GM18907 (cell line): ENCODE measurements around the gene SLCO2A1.

Experiments used
- ATAC-seq: cut with Tn5 transposase; IDR thresholded peaks from one replicate; pipeline ENCODE4 v1.9.1; 2021; ENCODE audit warnings: mild to moderate bottlenecking, moderate library complexity; ENCODE audit not compliant: unreplicated experiment

SLCO2A1 gene

GRCh38 chr3:133888726-133889340 lies 140.9 kb downstream of the SLCO2A1 start:
- ATAC-seq, result no peak

- ATAC-seq, result no peak
Observed at GRCh38 chr3:133887803-133888703, 141.7 kb downstream of the SLCO2A1 start.

DNA sequence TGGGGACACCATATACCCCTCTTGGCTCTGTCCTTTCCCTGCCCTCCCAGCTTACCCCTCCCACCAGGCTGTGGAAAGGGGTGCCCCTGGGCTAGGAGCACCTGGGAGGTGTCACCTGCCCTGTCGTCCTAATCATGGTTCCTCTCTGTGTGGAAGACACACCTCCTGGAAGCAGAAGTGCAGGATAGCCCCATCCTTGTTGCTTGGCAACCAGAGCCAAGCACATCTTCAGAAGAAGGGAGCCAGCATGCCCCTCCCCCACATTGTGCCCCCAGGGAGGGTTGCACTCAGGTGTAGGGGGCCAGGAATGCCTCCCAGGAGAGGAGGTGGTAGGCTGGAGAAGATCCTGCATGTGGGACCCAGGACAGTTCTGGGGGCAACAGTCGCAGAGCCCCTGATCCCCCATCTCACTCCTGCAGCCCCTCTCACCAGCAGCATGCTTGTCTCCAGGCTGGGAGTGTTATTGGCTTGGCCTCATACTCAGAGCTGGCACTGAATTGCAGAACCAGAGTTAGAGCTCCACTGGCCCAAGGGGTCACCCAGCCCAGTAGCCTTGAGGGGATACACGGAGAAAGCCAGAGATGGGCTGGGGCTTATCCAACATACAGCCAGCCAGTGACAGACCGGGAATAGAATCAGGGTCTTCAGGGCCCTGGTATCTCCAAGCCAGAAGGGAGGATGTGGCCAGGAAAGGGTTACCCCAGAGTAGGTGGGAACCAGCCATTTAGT lies 142.5 kb downstream of the SLCO2A1 start:
- no peak for ATAC-seq

- no peak for ATAC-seq
Observed at GRCh38 chr3:133886031-133886722, 143.5 kb downstream of the SLCO2A1 start.

DNA sequence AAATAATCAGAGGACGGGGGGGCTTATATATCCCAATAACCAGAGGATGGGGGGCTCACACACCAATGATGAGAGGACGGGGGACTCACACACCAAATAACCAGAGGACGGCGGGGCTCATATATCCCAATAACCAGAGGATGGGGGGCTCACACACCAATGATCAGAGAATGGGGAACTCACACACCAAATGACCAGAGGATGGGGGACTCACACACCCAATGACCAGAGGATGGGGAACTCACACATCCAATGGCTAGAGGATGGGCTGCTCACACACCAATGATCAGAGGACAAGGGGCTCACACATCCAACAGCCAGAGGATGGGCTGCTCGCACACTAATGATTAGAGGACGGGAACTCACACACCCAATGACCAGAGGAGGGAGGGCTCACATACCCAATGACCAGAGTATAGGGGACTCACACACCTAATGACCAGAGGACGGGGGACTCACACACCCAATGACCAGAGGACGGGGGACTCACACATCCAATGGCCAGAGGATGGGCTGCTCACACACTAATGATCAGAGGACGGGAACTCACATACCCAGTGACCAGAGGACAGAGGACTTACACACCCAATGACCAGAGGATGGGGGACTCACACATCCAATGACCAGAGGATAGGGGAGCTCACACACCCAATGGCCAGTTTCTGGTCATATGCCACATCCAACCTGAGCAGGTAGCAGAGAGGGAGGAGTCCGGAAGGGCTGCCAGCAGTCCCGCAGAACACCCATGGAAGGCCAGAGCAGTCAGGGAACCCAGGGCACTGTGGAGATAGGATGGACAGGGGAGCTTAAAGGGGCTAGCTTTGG lies 144.6 kb downstream of the SLCO2A1 start:
- ATAC-seq, result no peak

- no peak for ATAC-seq
Observed at GRCh38 chr3:133884054-133884886, 145.5 kb downstream of the SLCO2A1 start.

GRCh38 chr3:133883641-133884040 lies 146.1 kb downstream of the SLCO2A1 start:
- no peak for ATAC-seq

- ATAC-seq, result no peak
Observed at GRCh38 chr3:133882986-133883586, 146.6 kb downstream of the SLCO2A1 start.

GRCh38 chr3:133881939-133882825 lies 147.5 kb downstream of the SLCO2A1 start:
- ATAC-seq, result no peak

- no peak for ATAC-seq
Observed at GRCh38 chr3:133881492-133881891, 148.2 kb downstream of the SLCO2A1 start.

DNA sequence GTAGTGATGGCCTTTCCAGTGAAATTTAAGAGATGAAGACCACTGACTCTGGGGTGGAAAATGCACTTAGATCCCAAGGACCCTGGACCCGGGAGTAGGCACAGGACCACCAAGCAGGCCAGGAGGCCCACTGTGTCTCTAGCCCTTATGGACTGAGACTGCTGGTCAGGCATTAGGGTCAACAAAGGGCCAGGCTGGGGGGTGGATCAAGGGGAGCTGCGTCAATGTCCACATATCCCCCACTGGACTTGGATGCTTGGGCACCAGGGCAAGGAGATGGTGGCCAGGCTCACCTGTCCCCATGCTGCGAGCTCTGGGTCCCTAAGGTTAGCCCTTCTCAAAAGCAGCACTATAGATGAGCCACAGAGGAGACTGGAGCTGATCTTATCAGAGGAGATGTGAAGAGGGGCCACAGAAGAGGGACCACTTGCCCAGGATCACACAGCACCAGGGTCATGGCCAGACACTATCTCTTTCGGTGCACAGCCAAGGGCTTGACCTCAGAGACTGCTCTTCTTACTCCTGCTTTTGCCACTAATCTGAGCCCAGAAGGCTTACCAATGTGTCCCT lies 148.8 kb downstream of the SLCO2A1 start:
- no peak for ATAC-seq

DNA sequence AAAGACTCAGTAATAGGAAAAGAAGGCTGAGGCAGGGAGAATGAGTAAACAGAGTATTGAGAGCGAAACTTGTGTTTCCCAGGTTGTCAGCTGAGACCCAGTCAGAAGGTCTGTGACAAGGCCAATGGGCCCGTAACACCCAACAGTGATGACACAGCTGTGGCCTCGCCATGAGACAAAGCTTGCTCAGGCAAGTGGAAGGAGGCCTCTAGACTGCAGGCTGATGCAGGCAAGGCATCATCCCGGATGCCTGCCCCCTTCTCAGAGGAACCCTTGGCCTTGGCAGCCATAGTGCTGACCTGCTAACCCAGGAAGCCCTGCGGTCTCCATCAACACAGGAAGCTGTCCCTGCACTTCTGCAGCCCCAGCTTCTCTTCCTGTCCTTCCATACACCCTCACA lies 149.4 kb downstream of the SLCO2A1 start:
- ATAC-seq, result no peak

- ATAC-seq, result no peak
Observed at GRCh38 chr3:133878518-133878917, 151.2 kb downstream of the SLCO2A1 start.
